ENCODE results near the gene RNASEL. TPM values are rescaled to one million over a fixed set of nuclear protein-coding genes. Genes with fewer than 3 reads are reported as not detected.

The RNASEL gene
- total RNA-seq, 2 donors from 2014 or later, result 0.33 to 6.0 TPM

DNA sequence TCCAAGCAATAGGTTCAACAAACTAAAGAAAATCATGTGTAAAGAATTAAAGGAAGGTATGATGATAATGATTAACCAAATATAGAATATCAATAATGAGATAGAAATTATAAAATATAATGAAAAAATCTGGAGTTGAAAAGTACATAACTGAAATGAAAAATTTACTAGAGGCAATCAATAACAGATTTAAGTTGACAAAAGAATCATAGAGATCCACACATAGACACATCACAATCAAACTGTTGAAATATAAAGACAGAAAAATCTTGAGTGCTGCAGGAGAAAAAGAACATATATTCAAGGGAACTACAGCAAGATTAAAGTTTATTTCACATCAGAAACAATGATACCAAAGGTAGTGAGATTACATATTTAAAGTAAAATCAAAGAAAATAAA is 63.7 kb downstream of the RNASEL start:
- intact Hi-C loops (cut with DNase I), result no loop called here
- no peaks in the 10 kb centered on the region for H3K4me1 ChIP-seq
- ATAC-seq (no peak), DNase-seq (no peak)
- no peak overlapping the region for H3K4me3 ChIP-seq
- H3K9me3 ChIP-seq, result no peaks in the 10 kb centered on the region
- TF ChIP-seq, protein P1, sequence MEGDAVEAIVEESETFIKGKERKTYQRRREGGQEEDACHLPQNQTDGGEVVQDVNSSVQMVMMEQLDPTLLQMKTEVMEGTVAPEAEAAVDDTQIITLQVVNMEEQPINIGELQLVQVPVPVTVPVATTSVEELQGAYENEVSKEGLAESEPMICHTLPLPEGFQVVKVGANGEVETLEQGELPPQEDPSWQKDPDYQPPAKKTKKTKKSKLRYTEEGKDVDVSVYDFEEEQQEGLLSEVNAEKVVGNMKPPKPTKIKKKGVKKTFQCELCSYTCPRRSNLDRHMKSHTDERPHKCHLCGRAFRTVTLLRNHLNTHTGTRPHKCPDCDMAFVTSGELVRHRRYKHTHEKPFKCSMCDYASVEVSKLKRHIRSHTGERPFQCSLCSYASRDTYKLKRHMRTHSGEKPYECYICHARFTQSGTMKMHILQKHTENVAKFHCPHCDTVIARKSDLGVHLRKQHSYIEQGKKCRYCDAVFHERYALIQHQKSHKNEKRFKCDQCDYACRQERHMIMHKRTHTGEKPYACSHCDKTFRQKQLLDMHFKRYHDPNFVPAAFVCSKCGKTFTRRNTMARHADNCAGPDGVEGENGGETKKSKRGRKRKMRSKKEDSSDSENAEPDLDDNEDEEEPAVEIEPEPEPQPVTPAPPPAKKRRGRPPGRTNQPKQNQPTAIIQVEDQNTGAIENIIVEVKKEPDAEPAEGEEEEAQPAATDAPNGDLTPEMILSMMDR (IDR thresholded peaks at IDR 0.05), result no peak
- TF ChIP-seq POLR2A (IDR thresholded peaks at IDR 0.05), result no peak
- peaks cover 0 to under 1% of the 10 kb centered on the region in 2 donors for H3K27me3 ChIP-seq
- H3K27ac ChIP-seq, result no peak overlapping the region
- H3K36me3 ChIP-seq (replicated peaks in 1 of 2; ENCODE audit: insufficient read depth in 1 of 2, low read depth in 2 of 2), result no peaks in the 10 kb centered on the region

Small RNA genes lying within 50 kb of the gene (small RNA-seq; reads per million reads assigned to genes)
- gene RF00017, result not detected

Other genes with a start within 250 kb of the RNASEL start
- gene GLUL, start 197.5 kb downstream of the RNASEL start, total RNA-seq, result 1,000 to 10,000 TPM in 1 of 2 donors, 100 to 1,000 TPM in 1; 621 to 1,699 TPM
- not detected for gene TEDDM1, start 188.6 kb downstream of the RNASEL start, total RNA-seq
- not detected for gene RGSL1, start 139.1 kb downstream of the RNASEL start, total RNA-seq
- 1 to 10 TPM; 2.6 to 3.9 TPM for gene RGS16, start 15.1 kb upstream of the RNASEL start, total RNA-seq
- gene RGS8, start 95.3 kb upstream of the RNASEL start, total RNA-seq, result not detected
- 1 to 10 TPM in 1 of 2 donors, under 1 TPM in 1; 0.99 to 2.6 TPM for gene NPL, start 200.5 kb upstream of the RNASEL start, total RNA-seq

Measured in body of pancreas (tissue), 4 donors.